GM18858 (cell line): ENCODE results near the gene DNLZ.

Experiments
- ATAC-seq: cut with Tn5 transposase; IDR thresholded peaks from one replicate; pipeline ENCODE4 v1.9.1; 2021; ENCODE audit not compliant: unreplicated experiment

The DNLZ gene

GRCh38 chr9:136345281-136346156, 18.0 kb downstream of the DNLZ start:
- no peak for ATAC-seq

GRCh38 chr9:136344544-136345280, 18.8 kb downstream of the DNLZ start:
- ATAC-seq, result no peak

- no peak for ATAC-seq
Observed at GRCh38 chr9:136343884-136344269, 19.7 kb downstream of the DNLZ start.

GRCh38 chr9:136343121-136343883, 20.2 kb downstream of the DNLZ start:
- ATAC-seq, result no peak

GRCh38 chr9:136342181-136343120, 21.1 kb downstream of the DNLZ start:
- no peak for ATAC-seq

GRCh38 chr9:136341769-136342168, 21.8 kb downstream of the DNLZ start:
- ATAC-seq, result no peak

GRCh38 chr9:136341042-136341655, 22.4 kb downstream of the DNLZ start:
- no peak for ATAC-seq

GRCh38 chr9:136340356-136341041, 23.0 kb downstream of the DNLZ start:
- no peak for ATAC-seq

- no peak for ATAC-seq
Observed at GRCh38 chr9:136339958-136340310, 23.6 kb downstream of the DNLZ start.

GRCh38 chr9:136339173-136339957, 24.2 kb downstream of the DNLZ start:
- no peak for ATAC-seq

- ATAC-seq, result no peak
Observed at GRCh38 chr9:136338511-136338910, 25.0 kb downstream of the DNLZ start.

GRCh38 chr9:136337416-136338395, 25.8 kb downstream of the DNLZ start:
- no peak for ATAC-seq

- ATAC-seq, result no peak
Observed at GRCh38 chr9:136336881-136337280, 26.7 kb downstream of the DNLZ start.

- ATAC-seq, result no peak
Observed at GRCh38 chr9:136336156-136336870, 27.2 kb downstream of the DNLZ start.

GRCh38 chr9:136335296-136336155, 28.0 kb downstream of the DNLZ start:
- no peak for ATAC-seq

- no peak for ATAC-seq
Observed at GRCh38 chr9:136334541-136334940, 29.0 kb downstream of the DNLZ start.
